COLO829 (cell line): Measurements from ENCODE around the gene UROS.

Source experiments
- DNase-seq: peaks from one replicate; pipeline ENCODE4 v3.0.0; 2012; ENCODE audit warnings: low spot score

Gene UROS

DNA sequence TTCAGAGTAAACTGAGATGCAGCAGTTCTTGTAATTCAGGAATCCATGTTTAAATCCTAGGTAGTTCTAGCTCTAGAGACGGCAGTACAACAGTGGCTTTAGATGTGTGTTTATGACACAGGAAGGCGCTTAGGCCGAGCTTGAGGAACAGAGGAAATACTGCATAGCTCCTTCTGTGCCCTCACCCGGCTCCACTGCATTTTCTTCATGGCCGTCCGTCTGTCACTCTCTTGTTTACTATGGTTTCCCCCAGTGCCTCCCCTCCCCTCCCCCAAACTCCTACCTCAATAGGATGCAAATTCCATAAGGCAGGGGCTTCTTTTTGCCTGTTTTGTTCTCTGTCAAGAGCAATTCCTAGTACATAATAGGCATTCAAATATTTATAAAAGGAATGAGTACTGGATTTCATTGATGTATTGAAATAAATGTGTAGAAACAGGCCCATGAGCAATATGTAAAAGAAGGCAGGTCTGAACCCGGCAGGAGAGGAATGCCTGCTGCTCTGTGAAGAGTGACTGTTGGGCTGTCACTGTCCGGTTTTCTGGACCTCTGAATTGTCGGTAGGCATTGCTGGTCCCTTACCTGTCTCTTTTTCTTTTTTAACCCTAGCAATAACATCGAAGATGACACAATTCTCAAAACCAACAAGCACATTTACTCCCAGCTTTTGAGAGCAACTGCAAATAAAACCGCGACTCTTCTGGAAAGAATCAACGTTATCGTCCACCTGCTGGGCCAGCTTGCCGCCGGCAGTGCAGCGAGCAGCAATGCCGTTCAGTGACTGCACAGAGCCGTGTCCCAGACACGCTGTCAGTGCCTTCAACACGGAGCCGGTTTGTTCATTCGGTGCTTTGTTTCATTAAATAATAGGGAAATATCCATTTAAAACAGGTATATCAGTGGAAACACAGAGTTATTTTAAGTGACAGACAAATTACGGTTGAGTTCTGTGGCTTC is 60.1 kb downstream of the UROS start:
- no peak for DNase-seq

DNA sequence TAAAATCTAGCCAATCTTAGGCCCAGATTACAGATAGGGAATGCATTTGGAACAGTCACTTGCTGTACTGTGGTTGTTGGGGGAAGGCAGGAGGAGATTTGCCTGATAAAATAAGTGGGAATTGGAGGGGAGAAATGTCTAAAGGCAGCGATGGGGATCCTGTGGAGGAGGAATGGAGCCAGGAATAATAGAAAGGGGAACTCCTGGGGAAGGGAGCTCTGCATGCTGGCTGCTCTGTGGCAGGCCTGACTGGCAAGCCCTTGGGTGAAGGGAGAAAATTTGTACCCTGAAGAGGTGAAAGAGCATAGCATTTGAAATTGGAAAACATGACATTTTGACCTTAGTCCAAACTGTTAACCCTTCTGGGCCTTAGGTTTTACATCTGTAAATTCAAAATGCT is 61.1 kb downstream of the UROS start:
- no peak for DNase-seq

DNA sequence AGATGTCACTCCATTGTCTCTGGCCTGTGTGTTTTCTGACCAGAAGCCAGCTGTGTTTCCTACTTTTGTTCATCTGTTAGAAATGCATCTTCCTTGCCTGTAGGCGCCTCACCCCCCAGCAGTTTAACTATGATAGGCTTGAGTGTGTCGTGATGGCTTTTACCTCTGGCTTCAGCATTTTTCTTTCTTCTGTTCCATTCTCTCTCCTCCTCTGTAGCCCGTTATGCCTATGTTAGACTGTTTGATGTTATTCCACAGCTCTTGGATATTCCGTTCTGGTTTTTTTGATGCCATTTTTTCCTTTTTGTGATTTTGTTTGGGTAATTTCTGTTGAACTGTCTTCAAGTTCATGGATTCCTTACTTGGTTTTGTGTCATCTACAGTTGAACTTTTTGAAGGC is 65.3 kb downstream of the UROS start:
- no peak for DNase-seq

DNA sequence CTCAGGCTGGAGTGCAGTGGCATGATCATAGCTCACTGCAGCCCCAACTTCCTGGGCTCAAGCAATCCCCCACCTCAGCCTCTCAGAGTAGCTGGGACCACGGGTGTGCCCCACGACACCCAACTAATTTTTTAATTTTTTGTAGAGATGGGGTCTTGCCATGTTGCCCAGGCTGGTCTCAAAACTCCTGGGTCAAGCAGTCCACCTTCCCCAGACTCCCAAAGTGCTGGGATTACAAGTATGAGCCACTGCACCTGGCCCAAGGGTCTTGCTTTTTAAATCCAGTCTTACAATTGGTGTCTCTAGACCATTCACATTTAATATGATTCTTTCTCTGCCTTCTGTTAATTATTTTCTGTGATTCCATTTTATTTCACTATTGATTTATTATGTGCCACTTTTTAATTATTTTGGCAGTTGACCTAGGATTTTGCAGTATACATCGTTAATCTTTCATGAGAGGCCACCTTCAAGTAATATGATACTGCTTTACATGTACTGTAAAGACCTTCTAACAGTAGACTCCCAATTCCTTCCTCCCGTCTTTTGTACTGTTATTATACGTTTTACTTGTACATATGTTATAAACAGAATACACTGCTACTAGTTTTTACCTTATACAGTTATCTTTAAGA is 66.1 kb downstream of the UROS start:
- DNase-seq: no peak

DNA sequence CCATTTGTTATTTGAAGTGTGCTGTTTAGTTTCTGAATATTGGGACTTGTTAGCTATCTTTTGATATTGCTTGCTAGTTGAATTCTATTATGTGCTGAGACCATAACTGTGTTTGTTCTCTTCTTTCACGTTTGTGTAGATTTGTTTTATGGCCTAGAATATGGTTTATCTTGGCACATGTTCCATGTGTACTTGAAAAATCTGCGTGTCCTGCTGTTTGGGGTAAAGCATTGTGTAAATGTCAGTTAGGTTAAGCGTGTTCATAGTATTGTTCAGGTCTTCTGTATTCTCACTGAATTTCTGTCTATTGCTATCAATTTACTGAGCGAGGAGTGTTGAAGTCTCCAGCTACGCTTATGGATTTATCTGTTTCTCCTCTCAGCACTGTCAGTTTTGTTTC is 66.9 kb downstream of the UROS start:
- no peak for DNase-seq

DNA sequence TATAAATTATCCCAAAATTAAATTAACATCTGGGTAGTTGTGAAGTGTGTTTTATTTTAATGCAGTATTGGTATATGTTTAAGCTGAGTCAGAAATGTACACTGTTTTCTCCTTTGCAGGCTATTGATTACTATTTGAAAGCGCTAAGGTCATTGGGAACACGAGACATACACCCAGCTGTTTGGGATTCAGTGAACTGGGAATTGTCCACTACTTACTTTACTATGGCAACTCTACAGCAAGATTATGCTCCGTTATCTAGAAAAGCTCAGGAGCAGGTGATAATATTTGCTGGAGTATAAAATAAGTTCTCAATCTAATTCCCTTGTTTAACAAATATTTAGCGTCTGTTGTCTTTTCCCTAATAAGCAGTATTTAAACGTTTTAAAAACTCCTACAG is 75.6 kb downstream of the UROS start:
- no peak for DNase-seq

DNA sequence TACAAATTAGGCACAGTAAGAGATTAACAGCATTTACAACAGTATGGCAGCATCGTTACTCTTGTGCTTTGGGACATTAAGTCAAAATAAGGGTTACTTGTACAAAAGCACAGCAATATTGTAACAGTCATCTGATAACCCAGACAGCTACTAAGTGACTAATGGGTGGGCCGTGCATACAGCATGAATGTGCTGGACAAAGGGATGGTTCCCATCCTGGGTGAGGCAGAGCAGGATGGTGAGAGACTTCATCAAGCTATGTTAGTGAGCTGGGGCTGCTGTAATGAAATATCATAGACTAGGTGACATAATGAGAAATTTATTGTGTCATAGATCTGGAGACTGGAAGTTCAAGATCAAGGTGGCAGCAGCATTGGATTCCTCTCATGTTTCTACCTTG is 78.1 kb downstream of the UROS start:
- DNase-seq: no peak

DNA sequence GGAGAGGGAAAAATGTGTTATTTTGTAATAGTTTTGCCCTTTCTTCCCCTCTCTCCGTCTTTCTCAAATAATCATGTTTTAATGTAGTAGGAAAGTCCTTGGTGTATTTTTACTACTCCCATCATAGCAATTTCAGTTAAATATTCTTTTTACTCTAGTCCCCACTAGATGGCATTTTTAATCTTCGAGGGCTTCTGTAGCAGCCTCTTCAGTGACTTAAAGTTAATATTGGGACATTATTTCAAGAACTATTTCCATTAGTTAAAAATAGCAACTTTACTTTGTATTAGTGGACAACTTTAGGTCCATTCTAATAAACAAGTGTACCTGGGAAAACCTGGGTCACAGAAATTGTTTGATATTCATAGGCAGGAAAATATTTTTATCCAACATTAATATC is 80.6 kb downstream of the UROS start:
- no peak for DNase-seq

DNA sequence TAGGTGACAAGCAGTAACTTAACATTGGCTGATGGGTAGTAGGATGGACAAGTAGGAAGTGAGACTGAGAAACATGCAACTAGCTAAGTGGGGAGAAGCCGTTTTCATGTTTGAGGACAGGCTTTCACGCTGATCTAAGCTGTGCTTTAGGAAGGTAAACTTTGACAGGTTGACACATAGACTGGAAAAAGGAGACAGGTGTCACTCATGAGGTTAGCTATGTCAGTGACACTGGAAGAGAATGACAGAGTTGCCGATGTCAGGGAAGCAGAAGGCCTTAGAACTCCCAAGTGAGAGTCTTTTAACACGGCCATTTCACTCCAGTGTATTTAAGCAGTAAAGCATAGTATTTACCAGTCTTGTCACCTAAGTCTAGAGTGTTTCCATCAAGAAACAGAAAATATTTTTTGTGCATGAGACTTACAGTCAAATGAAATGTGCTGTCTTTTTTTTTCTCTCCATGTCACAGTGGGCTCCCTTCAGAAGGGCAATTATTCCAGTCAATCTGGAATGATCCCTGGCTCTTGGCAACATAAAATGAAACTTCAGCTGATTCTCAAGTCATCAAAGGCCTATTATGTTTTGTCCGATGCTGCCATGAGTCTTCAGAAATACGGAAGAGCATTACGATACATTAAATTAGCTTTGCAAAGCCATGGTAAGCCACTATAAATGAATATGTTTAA is 82.9 kb downstream of the UROS start:
- no peak for DNase-seq
